Fibroblast of villous mesenchyme (primary cell): ENCODE measurements around the gene RHOG. TPM values are rescaled to one million over a fixed set of nuclear protein-coding genes. Genes with fewer than 3 reads are reported as not detected.

ENCODE experiments used
- small RNA-seq: library from RNA; depleted of rRNA; stranded (forward); fragments of <200 nt; gene quantifications from one replicate; pipeline ENCODE3, GENCODE V24; 2012
- total RNA-seq: library from RNA; depleted of rRNA; stranded (reverse); fragments of >200 nt; gene quantifications from 2 replicates; pipeline ENCODE4 v1.2.3, GENCODE V29; 2012

The RHOG gene
- total RNA-seq, 1 donor: 9.5 TPM

Small RNA genes lying within 50 kb of the gene (small RNA-seq; reads per million reads assigned to genes)
- gene RNU7-50P: not detected

Other genes starting within 250 kb of the RHOG start
- gene ART5, start 199.0 kb downstream of the RHOG start, total RNA-seq: not detected in 2 replicates
- gene ART1, start 195.8 kb downstream of the RHOG start, total RNA-seq: not detected in 2 replicates
- 0.86 and 0.97 TPM in 2 replicates for gene CHRNA10, start 169.6 kb downstream of the RHOG start, total RNA-seq
- gene NUP98, start 43.4 kb downstream of the RHOG start, total RNA-seq: 136 and 183 TPM in 2 replicates
- gene PGAP2, start 32.4 kb downstream of the RHOG start, total RNA-seq: 7.4 and 8.2 TPM in 2 replicates
- gene STIM1, start 14.7 kb upstream of the RHOG start, total RNA-seq: 27.4 and 36.7 TPM in 2 replicates